SJCRH30 (cell line): Measurements from ENCODE around the gene THAP12. TPM values are rescaled to one million over a fixed set of nuclear protein-coding genes. Genes with fewer than 3 reads are reported as not detected.

Experiments used
- DNase-seq, 2 experiments: peaks; one replicate each; pipeline ENCODE4 v3.0.0-alpha.2; 2015 to 2020
- H3K27ac ChIP-seq: fragments of 250-450 bp; sonication (Bioruptor Pico); 2 replicates; pipeline ENCODE4 v1.5.1; 2020; ENCODE audit warnings: mild to moderate bottlenecking, moderate library complexity
- H3K27me3 ChIP-seq: fragments of 250-450 bp; sonication (Bioruptor Pico); 2 replicates; pipeline ENCODE4 v1.5.1; 2020; ENCODE audit warnings: mild to moderate bottlenecking, moderate library complexity
- H3K36me3 ChIP-seq: fragments of 250-450 bp; sonication (Bioruptor Pico); 2 replicates; pipeline ENCODE4 v1.5.1; 2020; ENCODE audit warnings: mild to moderate bottlenecking, moderate library complexity
- H3K4me1 ChIP-seq: fragments of 250-450 bp; sonication (Bioruptor Pico); 2 replicates; pipeline ENCODE4 v1.5.1; 2020; ENCODE audit warnings: mild to moderate bottlenecking, moderate library complexity
- H3K4me3 ChIP-seq: fragments of 250-450 bp; sonication (Bioruptor Pico); 2 replicates; pipeline ENCODE4 v1.5.1; 2020; ENCODE audit warnings: mild to moderate bottlenecking, moderate library complexity
- H3K9me3 ChIP-seq: fragments of 250-450 bp; sonication (Bioruptor Pico); replicated peaks from 2 replicates; pipeline ENCODE4 v1.5.1; 2020; ENCODE audit warnings: mild to moderate bottlenecking, moderate library complexity
- total RNA-seq: library from RNA; depleted of rRNA; stranded (reverse); fragments of >200 nt; shearing (Covaris generic); gene quantifications from 2 replicates; pipeline ENCODE4 v1.2.3, GENCODE V29; 2014

The THAP12 gene
- total RNA-seq, 1 experiment from 2014 or later, result 88.2 TPM

DNA sequence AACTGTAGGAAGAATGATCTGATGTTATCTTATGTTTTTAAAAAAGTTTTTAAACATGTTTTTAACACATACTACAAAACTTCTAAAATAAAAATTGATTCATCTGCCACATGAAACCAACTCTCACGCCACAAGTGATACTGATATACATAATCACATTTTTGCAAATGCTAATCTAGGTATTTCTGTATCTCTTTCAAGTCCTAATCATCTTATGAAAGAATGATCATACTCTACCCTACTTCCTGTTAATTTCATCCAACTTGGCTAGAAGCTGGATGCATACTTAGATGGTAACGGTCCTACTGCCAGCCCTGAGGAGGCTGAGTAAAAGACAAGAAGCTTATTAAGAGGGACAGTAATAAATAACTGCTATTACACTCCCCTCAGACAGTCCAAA, 19.2 kb downstream of the THAP12 start:
- H3K9me3 ChIP-seq, result no peaks in the 10 kb centered on the region
- peaks cover 11% of the 10 kb centered on the region for H3K36me3 ChIP-seq
- DNase-seq, result no peak

DNA sequence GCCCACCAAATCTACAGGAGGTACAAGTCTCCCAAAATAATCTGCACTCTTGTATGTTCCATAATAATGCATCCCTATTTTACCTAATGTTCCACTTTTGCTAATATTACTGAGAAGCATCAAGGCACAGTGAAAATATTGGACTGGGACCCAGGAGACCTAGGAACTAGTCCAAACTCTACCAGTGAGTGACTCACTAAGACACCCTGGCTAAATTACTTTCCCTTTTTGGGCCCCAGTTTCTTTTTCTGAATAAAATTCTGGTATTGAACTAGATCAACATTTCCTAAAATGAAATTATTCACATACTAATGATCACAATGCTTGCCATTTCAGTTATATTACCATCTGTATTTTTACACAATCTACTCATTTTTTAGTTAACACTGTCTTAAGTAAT, 19.6 kb downstream of the THAP12 start:
- H3K36me3 ChIP-seq, result peaks cover 14% of the 10 kb centered on the region
- no peak overlapping the region for H3K27ac ChIP-seq
- no peaks in the 10 kb centered on the region for H3K27me3 ChIP-seq
- no peaks in the 10 kb centered on the region for H3K9me3 ChIP-seq
- no peak for DNase-seq
- no peaks in the 10 kb centered on the region for H3K4me1 ChIP-seq
- no peak overlapping the region for H3K4me3 ChIP-seq

More for the DNA sequence above, 19.2 kb downstream of the THAP12 start:
- Histone ChIP-seq H3K27me3 (no peaks in the 10 kb centered on the region), H3K4me1 (no peaks in the 10 kb centered on the region), H3K27ac (no peak overlapping the region), H3K4me3 (no peak overlapping the region)

DNA sequence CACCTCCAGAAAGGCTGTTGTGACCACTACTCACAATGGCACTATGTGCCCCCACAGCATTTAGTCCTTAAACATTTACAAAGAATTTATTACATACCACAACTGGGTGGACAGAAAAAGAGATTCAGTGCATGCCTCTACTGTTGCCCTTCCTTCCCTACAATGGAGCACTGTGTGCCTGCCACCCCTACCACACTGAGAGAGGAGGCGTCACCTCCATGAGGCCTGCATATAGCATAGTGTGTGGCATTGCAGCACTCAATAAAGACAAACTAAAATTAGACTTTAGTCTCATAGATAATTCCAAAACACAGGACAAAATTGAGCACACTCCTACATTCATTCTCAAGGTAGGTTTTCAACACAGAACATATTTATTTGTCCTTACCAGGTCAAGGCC, 25.8 kb downstream of the THAP12 start:
- no peak for DNase-seq
- Histone ChIP-seq H3K4me1 (no peaks in the 10 kb centered on the region), H3K27me3 (no peaks in the 10 kb centered on the region), H3K27ac (no peak overlapping the region), H3K36me3 (peaks cover 36% of the 10 kb centered on the region), H3K4me3 (no peak overlapping the region), H3K9me3 (no peaks in the 10 kb centered on the region)

DNA sequence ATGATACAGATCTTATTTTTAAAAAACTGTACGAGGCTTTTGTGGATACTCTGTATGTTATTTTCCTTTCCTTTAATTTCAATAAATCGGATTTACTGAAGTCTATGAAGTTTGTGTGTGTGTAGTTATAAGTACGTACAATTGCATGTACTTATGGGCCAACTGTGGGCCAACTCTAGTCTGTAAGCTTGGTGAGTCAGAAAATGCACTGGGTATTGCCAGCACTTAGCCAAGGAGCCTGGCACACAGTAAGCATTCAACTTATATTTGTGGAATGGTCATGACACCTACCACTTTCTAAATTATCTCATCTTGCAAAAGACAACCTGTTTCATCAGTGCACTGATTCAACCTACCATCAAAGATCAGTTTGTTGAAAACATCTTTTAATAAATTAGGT, 32.6 kb downstream of the THAP12 start:
- DNase-seq, result no peak
- Histone ChIP-seq H3K27me3 (no peaks in the 10 kb centered on the region), H3K4me3 (no peak overlapping the region), H3K9me3 (no peaks in the 10 kb centered on the region), H3K4me1 (no peaks in the 10 kb centered on the region; the same call in 1 of the 2 replicates), H3K36me3 (peaks cover 8% of the 10 kb centered on the region; the same call in 1 of the 2 replicates), H3K27ac (no peak overlapping the region)

DNA sequence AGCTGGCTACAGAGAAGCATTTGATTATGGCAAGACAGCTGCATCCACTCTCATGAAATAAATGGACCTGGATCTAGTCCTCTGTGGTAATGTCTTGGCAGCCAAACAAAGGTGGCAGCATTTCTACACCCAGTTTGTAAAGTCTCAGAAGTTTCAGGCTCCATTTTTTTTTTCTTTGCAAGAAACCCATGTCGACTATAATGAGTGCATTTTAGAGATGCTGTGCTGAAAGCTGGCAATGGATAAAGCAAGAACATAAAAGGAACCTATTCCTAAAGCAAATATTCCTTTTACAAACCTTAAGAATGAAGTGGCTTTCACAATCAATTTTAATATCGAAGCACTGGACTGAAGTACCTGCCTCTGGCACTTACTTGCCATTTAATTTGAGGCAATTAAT, 33.5 kb downstream of the THAP12 start:
- Histone ChIP-seq H3K36me3 (peaks cover 5% of the 10 kb centered on the region; the same call in 1 of the 2 replicates), H3K27ac (no peak overlapping the region), H3K4me1 (no peaks in the 10 kb centered on the region; the same call in 1 of the 2 replicates), H3K4me3 (no peak overlapping the region), H3K27me3 (no peaks in the 10 kb centered on the region), H3K9me3 (no peaks in the 10 kb centered on the region)
- peak in 1 of 2 experiments; percentile 49 for DNase-seq

DNA sequence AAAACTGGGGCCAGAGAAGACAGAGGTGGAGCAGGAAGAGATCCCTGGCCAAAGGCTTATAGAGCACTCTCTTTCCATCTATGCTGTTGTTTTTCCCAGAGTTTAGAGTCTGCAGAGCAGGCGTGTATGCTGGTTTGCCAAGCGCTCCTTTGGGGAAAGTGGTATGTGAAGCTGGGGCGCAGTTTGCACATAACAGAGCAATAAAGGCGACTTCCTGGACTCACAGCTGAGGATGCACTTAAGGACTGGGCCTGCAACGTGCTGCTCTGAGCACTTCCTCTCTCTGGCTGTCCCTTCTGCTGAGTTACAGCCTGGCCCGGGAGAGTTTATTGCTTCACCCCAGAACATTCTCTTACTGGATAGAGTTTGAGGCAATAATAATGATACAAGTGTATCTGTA, 41.7 kb downstream of the THAP12 start:
- H3K9me3 ChIP-seq, result 0 out of 2 replicates have a peak, but pooled peaks cover 2% of the 10 kb centered on the region
- H3K36me3 ChIP-seq, result no peaks in the 10 kb centered on the region
- no peak for DNase-seq
- no peak overlapping the region for H3K4me3 ChIP-seq
- no peak overlapping the region for H3K27ac ChIP-seq
- H3K4me1 ChIP-seq, result no peaks in the 10 kb centered on the region
- no peaks in the 10 kb centered on the region for H3K27me3 ChIP-seq

DNA sequence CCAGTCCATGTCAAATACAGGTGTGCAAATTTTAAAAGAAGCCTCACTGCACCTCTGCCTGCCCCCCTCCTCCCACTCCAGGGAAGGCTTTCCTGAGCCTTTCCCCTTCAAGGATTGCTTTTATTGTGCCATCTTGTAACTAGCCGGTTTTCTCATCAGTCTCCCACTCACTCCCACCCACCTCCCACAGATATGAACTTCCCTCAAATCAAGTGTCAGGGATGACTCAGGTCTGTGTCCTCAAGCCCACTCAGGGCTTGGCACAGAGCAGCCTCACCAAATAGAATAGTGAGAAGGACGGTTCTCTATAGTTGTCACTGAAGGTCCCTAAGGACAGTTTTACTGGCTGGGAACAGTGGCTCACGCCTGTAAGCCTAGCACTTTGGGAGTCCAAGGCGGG, 43.0 kb downstream of the THAP12 start:
- Histone ChIP-seq H3K27me3 (no peaks in the 10 kb centered on the region), H3K9me3 (0 out of 2 replicates have a peak, but pooled peaks cover 2% of the 10 kb centered on the region), H3K36me3 (no peaks in the 10 kb centered on the region), H3K27ac (no peak overlapping the region), H3K4me3 (no peak overlapping the region), H3K4me1 (no peaks in the 10 kb centered on the region)
- no peak for DNase-seq

DNA sequence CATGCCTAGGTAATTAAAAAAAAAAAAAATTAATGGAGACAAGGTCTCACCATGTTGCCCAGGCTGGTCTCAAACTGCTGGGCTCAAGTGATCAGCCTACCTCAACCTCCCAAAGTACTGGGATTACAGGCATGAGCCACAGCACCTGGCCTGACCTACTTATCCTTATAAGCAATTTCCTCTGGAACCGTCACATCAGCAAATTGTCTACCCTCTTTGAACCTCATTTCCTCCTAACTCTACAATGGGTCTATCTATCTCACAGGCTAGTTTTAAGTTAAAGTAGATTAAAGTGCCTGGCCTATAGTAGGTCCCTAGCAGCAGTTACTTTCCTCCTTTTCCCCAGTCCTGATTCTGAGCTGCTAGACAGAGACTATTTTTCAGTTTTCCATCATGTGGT, 43.5 kb downstream of the THAP12 start:
- H3K36me3 ChIP-seq, result no peaks in the 10 kb centered on the region
- 0 out of 2 replicates have a peak, but pooled peaks cover 2% of the 10 kb centered on the region for H3K9me3 ChIP-seq
- no peak overlapping the region for H3K27ac ChIP-seq
- no peaks in the 10 kb centered on the region for H3K4me1 ChIP-seq
- DNase-seq, result no peak
- H3K27me3 ChIP-seq, result no peaks in the 10 kb centered on the region
- H3K4me3 ChIP-seq, result no peak overlapping the region

DNA sequence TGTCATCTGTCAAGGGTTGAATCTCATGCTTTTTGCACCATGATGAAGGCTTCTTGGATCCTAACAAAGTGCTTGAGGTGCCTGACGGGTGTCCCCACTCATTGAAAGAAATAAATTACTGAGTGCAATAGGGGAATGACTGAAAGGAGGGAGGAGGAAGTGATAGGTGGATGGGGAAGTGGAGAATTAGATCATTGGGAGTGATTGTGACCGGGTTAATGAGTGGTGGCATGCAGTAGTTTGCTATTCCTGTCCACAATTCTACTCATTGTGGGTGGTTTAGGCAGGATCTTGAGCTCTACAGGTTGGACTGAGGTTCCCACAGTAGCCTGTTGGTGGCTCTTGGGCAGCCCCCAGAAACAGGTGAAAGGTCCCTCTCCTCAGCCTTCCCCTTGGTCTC, 44.3 kb downstream of the THAP12 start:
- Histone ChIP-seq H3K27me3 (no peaks in the 10 kb centered on the region), H3K4me3 (no peak overlapping the region)

DNA sequence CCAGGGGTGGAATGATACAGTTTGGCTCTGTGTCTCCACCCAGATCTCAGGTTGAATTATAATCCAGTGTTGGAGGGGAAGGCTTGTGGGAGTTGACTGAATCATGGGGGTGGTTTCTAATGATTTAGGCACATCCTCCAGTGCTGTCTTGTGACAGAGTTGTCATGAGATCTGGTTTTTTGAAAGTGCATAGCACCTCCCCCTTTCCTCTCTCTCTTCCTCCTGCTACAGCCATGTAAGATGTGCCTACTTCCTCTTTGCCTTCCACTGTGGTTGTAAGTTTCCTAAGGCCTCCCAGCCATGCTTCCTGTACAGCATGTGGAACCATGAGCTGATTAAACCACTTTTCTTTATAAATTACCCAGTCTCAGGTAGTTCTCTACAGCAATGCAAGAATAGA, 45.1 kb downstream of the THAP12 start:
- H3K4me3 ChIP-seq, result no peak overlapping the region
- no peak overlapping the region for H3K27ac ChIP-seq
- no peak for DNase-seq
- no peaks in the 10 kb centered on the region for H3K27me3 ChIP-seq
- no peaks in the 10 kb centered on the region for H3K36me3 ChIP-seq
- H3K4me1 ChIP-seq, result no peaks in the 10 kb centered on the region
- 0 out of 2 replicates have a peak, but pooled peaks cover 2% of the 10 kb centered on the region for H3K9me3 ChIP-seq

More for the DNA sequence above, 44.3 kb downstream of the THAP12 start:
- Histone ChIP-seq H3K27ac (no peak overlapping the region), H3K9me3 (0 out of 2 replicates have a peak, but pooled peaks cover 2% of the 10 kb centered on the region), H3K4me1 (no peaks in the 10 kb centered on the region), H3K36me3 (no peaks in the 10 kb centered on the region)
- no peak for DNase-seq

DNA sequence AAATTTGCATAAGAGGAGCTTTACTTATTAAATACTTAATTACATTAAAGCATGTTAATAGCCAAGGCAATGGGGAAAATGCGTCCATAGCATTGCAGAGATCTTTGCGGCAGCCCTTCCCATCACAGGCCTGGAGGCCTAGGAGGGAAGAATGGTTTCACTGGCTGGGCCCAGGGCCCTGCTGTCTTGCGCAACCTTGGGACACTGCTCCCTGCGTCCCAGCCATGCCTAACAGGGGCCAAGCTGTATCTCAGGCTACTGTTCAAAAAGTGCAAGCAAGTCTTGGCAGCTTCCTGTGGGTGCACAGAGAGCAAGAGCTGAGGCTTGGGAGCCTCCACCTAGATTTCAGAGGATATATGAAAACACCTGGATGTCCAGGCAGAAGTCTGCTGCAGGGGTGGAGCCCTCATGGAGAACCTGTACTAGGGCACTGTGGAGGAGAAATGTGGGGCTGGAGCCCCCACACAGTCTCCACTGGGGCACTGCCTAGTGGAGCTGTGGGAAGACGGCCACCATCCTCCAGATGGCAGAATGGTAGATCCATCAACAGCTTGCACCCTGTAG, 46.0 kb downstream of the THAP12 start:
- H3K36me3 ChIP-seq, result no peaks in the 10 kb centered on the region
- no peaks in the 10 kb centered on the region for H3K27me3 ChIP-seq
- DNase-seq, result no peak
- H3K4me3 ChIP-seq, result no peak overlapping the region
- no peaks in the 10 kb centered on the region for H3K4me1 ChIP-seq
- H3K27ac ChIP-seq, result no peak overlapping the region
- 0 out of 2 replicates have a peak, but pooled peaks cover 2% of the 10 kb centered on the region for H3K9me3 ChIP-seq

DNA sequence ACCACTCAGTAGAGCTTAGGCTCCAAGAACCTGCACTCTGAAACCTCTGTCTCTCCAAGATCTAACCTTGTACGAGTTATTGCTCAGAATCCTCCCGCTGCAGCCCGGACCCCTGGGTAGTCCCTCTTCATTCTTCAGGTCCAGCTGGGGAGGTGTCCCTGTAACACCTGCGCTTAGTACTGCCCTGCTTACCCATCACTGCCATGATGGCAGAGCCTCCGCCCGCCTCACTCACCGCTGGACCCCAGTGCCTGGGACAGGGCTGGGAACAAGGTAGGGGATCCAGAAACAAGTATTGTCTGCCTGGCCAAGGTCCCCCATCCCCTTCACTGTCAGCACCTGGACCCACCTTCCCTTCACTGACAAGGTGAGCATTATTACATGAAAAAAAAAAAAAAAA, 50.3 kb downstream of the THAP12 start:
- Histone ChIP-seq H3K27ac (no peak overlapping the region), H3K27me3 (no peaks in the 10 kb centered on the region), H3K4me3 (no peak overlapping the region), H3K4me1 (no peaks in the 10 kb centered on the region), H3K36me3 (no peaks in the 10 kb centered on the region), H3K9me3 (0 out of 2 replicates have a peak, but pooled peaks cover 2% of the 10 kb centered on the region)
- DNase-seq, result no peak

DNA sequence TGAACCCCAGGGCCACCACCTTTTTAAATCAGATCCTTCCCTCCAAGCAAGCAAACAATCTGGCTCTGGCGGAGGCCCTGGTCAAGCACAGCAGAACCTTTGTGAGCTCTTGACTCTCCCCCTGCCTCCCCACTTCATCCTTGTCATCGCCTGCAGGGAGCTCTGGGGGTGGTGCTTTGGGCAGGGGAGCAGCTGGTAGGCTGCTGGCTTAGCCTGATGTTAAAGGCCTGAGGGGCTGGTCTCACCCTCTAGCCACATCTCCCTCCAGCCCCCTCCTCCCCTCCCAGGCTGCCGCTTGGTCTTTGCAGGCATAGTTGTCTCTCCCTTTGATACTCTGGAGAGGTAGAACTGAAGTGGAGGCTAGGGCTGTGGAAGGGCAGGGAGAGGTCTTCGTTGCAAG, 50.9 kb downstream of the THAP12 start:
- H3K36me3 ChIP-seq, result no peaks in the 10 kb centered on the region
- H3K4me1 ChIP-seq, result no peaks in the 10 kb centered on the region
- no peak overlapping the region for H3K27ac ChIP-seq
- DNase-seq, result peak; percentile 55 to 69
- no peaks in the 10 kb centered on the region for H3K9me3 ChIP-seq
- no peak overlapping the region for H3K4me3 ChIP-seq
- no peaks in the 10 kb centered on the region for H3K27me3 ChIP-seq

DNA sequence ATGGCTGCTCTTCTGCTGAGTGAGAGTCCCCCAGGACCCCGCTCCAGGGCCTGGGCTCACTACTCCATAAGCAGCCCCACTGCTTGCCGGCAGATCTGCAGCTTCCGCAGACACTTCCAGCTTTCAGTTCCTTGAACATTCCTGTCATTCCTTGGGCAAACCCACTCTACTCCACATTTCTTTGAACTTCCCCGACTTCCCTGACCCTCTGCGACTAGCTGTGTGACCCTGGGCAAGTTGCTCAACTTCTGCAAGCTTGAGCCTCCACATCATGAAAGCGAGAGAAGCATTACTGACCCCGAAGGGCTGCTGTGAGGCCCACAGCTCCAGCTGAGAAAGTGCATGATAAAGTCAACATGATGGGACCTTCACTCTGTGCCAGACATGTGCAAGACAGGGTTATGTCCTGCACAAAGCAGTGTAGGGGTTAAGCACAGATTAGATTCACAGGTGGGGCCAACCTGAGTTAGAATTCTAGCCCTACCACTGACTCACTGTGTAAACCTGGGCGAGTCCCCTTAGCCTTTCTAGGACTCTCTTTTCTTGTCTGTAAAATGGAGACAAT, 51.8 kb downstream of the THAP12 start:
- no peak overlapping the region for H3K4me3 ChIP-seq
- no peaks in the 10 kb centered on the region for H3K36me3 ChIP-seq
- H3K4me1 ChIP-seq, result no peaks in the 10 kb centered on the region
- H3K9me3 ChIP-seq, result no peaks in the 10 kb centered on the region
- no peak overlapping the region for H3K27ac ChIP-seq
- no peak for DNase-seq
- H3K27me3 ChIP-seq, result no peaks in the 10 kb centered on the region

DNA sequence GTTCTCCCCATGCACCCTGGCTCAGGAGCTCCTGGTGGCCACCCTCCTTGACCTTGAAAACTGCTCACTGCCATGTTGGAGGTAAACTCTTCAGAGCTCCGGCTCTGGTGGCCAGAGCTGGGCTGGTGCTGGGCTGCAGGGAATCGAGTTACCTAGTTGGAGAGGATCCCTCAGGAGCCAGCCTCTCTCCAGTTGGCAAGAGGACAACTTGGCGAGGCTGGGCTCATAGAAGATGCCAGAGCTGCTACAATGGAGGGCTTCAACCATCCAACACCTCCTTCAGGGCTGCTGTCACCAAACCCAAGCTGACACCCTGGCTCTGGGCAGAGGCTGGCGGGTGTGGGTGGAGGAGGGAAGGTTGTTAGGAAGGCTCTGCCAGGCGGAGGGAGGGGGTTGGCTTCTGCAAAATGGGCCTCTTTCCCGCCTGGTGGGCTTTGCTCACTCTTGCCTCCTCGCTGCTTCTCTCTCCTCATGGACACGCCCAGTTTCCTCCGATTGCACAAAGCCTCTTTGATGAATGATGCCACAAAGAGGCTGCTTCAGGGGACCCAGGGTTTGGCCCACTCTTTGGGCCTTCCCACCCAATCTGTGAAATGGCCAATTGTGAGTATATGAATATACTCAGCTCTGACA, 53.1 kb downstream of the THAP12 start:
- no peak overlapping the region for H3K27ac ChIP-seq
- no peak for DNase-seq
- no peaks in the 10 kb centered on the region for H3K4me1 ChIP-seq
- no peaks in the 10 kb centered on the region for H3K9me3 ChIP-seq
- no peaks in the 10 kb centered on the region for H3K36me3 ChIP-seq
- H3K27me3 ChIP-seq, result no peaks in the 10 kb centered on the region
- H3K4me3 ChIP-seq, result no peak overlapping the region
